CD4-positive, alpha-beta T cell treated with Interleukin-10 for 1 hour (primary cell): ENCODE results near the gene PKP2.
A peak's percentile ranks its signal among the peaks of the same experiment; 100 is the strongest.

ENCODE experiments used
- DNase-seq: peaks from one replicate; pipeline ENCODE4 v3.0.0-alpha.2; 2020

The PKP2 gene

GRCh38 chr12:32809196-32809595 lies 87.4 kb downstream of the PKP2 start:
- no peak for DNase-seq

- no peak for DNase-seq
Measured at GRCh38 chr12:32804301-32804700, 92.3 kb downstream of the PKP2 start.

GRCh38 chr12:32801269-32801980 lies 95.2 kb downstream of the PKP2 start:
- DNase-seq: no peak

GRCh38 chr12:32794281-32794680 lies 102.3 kb downstream of the PKP2 start:
- DNase-seq: no peak

- DNase-seq: no peak
Measured at GRCh38 chr12:32789916-32790315, 106.7 kb downstream of the PKP2 start.

- DNase-seq: no peak
Measured at GRCh38 chr12:32789446-32789845, 107.1 kb downstream of the PKP2 start.

GRCh38 chr12:32788405-32788804 lies 108.2 kb downstream of the PKP2 start:
- no peak for DNase-seq

- no peak for DNase-seq
Measured at GRCh38 chr12:32785557-32785956, 111.0 kb downstream of the PKP2 start.

GRCh38 chr12:32783029-32783428 lies 113.5 kb downstream of the PKP2 start:
- no peak for DNase-seq

GRCh38 chr12:32780071-32780470 lies 116.5 kb downstream of the PKP2 start:
- no peak for DNase-seq

- DNase-seq: no peak
Measured at GRCh38 chr12:32777691-32778175, 118.8 kb downstream of the PKP2 start.

- DNase-seq: no peak
Measured at GRCh38 chr12:32777159-32777558, 119.4 kb downstream of the PKP2 start.

- no peak for DNase-seq
Measured at GRCh38 chr12:32776258-32776657, 120.3 kb downstream of the PKP2 start.

GRCh38 chr12:32773691-32774090 lies 122.9 kb downstream of the PKP2 start:
- no peak for DNase-seq

- DNase-seq: no peak
Measured at GRCh38 chr12:32770141-32770540, 126.4 kb downstream of the PKP2 start.

GRCh38 chr12:32768518-32768917 lies 128.1 kb downstream of the PKP2 start:
- no peak for DNase-seq

GRCh38 chr12:32765906-32766305 lies 130.7 kb downstream of the PKP2 start:
- no peak for DNase-seq

GRCh38 chr12:32761716-32762115 lies 134.9 kb downstream of the PKP2 start:
- no peak for DNase-seq

- DNase-seq: no peak
Measured at GRCh38 chr12:32757157-32757556, 139.4 kb downstream of the PKP2 start.

- no peak for DNase-seq
Measured at GRCh38 chr12:32756476-32757066, 140.0 kb downstream of the PKP2 start.

GRCh38 chr12:32755654-32756475 lies 140.7 kb downstream of the PKP2 start, which contains the start of gene YARS2:
TSS of gene YARS2 (minus strand) at chr12:32755897. CDS start at chr12:32755874, 23 bp downstream.
- peak; percentile 92 for DNase-seq

- peak; percentile 77 for DNase-seq
Measured at GRCh38 chr12:32755051-32755653, 141.4 kb downstream of the PKP2 start.

GRCh38 chr12:32754111-32754510 lies 142.5 kb downstream of the PKP2 start:
- DNase-seq: no peak
